Dedifferentiated amniotic fluid mesenchymal stem cell (primary cell): ENCODE measurements around the gene MANBA.

Experiments
- DNase-seq: peaks from one replicate; pipeline ENCODE4 v3.0.0-alpha.2; 2016; ENCODE audit errors: extremely low spot score

The MANBA gene

GRCh38 chr4:102594000-102594399 is 166.8 kb downstream of the MANBA start:
- no peak for DNase-seq

- DNase-seq, result no peak
Measured at GRCh38 chr4:102593147-102593546, 167.6 kb downstream of the MANBA start.

GRCh38 chr4:102592256-102592655 is 168.5 kb downstream of the MANBA start:
- no peak for DNase-seq

GRCh38 chr4:102589743-102590142 is 171.0 kb downstream of the MANBA start:
- DNase-seq, result no peak

GRCh38 chr4:102586644-102587021 is 174.1 kb downstream of the MANBA start:
- no peak for DNase-seq

- no peak for DNase-seq
Measured at GRCh38 chr4:102586002-102586643, 174.6 kb downstream of the MANBA start.

GRCh38 chr4:102585329-102585728 is 175.4 kb downstream of the MANBA start:
- DNase-seq, result no peak

- no peak for DNase-seq
Measured at GRCh38 chr4:102584091-102584490, 176.7 kb downstream of the MANBA start.
